SK-N-SH (cell line): ENCODE results near the gene EXOC4. TPM values are rescaled to one million over a fixed set of nuclear protein-coding genes. Genes with fewer than 3 reads are reported as not detected.

Experiments
- CTCF ChIA-PET: fragments of 300-600, 350-600 bp; formaldehyde crosslinking; extraction: SDS; loops from one replicate; lab custom pipeline; 2021; lab: Yijun Ruan, JAX
- POLR2A ChIA-PET: fragments of 350-600 bp; sonication (Branson Sonifier 250); formaldehyde crosslinking; extraction: SDS; loops from one replicate; lab custom pipeline; 2020; ENCODE audit warnings: antibody characterized with exemption, inconsistent platforms; lab: Yijun Ruan, JAX
- DNase-seq: peaks from one replicate; pipeline ENCODE4 v3.0.0; 2012
- H2AFZ ChIP-seq: fragments of 200-600 bp; sonication (generic); 2 replicates; pipeline ENCODE4 v1.8.1; 2016; ENCODE audit warnings: antibody characterized with exemption, mild to moderate bottlenecking, low read depth
- H3F3A ChIP-seq: fragments of 200-600 bp; sonication (generic); replicated peaks from 2 replicates; pipeline ENCODE3; 2016; ENCODE audit warnings: antibody characterized with exemption, mild to moderate bottlenecking; ENCODE audit not compliant: insufficient read depth
- H3K27ac ChIP-seq, 2 experiments: fragments of 200-500 bp in 1 of 2; fragments of 200-600 bp in 1 of 2; sonication (Bioruptor generic) in 1 of 2; sonication (generic), shearing (Covaris generic) in 1 of 2; 2 replicates each; pipeline versions ENCODE4 v1.5.1 to v1.6.1; 2014 to 2016; ENCODE audit warnings: low read depth in 2 of 2, inconsistent platforms in 1 of 2, low read length in 1 of 2, mild to moderate bottlenecking in 1 of 2, mixed read lengths in 1 of 2
- H3K27me3 ChIP-seq: fragments of 200-600 bp; sonication (generic), shearing (Covaris generic); 2 replicates; pipeline ENCODE4 v1.6.1; 2016; ENCODE audit warnings: mixed run types; ENCODE audit not compliant: insufficient read depth
- H3K36me3 ChIP-seq, 2 experiments: fragments of 200-500 bp in 1 of 2; fragments of 200-600 bp in 1 of 2; sonication (Bioruptor generic) in 1 of 2; sonication (generic) in 1 of 2; replicated peaks in 1 of 2; 2 replicates each; pipeline versions ENCODE3 to v1.5.1; 2014 to 2016; ENCODE audit warnings: low read length in 1 of 2, mild to moderate bottlenecking in 1 of 2; ENCODE audit not compliant: insufficient read depth in 2 of 2, control insufficient read depth in 1 of 2
- H3K4me1 ChIP-seq, 2 experiments: fragments of 200-500 bp in 1 of 2; fragments of 200-600 bp in 1 of 2; sonication (Bioruptor generic) in 1 of 2; sonication (generic), shearing (Covaris generic) in 1 of 2; 2 replicates each; pipeline versions ENCODE4 v1.5.1 to v1.6.1; 2014 to 2016; ENCODE audit warnings: low read depth in 1 of 2, low read length in 1 of 2, mixed run types in 1 of 2; ENCODE audit not compliant: insufficient read depth in 2 of 2, control insufficient read depth in 1 of 2
- H3K4me2 ChIP-seq: fragments of 200-600 bp; sonication (generic), shearing (Covaris generic); 2 replicates; pipeline ENCODE4 v1.6.1; 2017; ENCODE audit warnings: mixed run types
- H3K4me3 ChIP-seq, 2 experiments: fragments of 200-500 bp in 1 of 2; fragments of 200-600 bp in 1 of 2; sonication (Bioruptor generic) in 1 of 2; sonication (generic), shearing (Covaris generic) in 1 of 2; 2 replicates each; pipeline versions ENCODE4 v1.5.1 to v1.8.1; 2014 to 2016; ENCODE audit warnings: low read depth in 2 of 2, inconsistent platforms in 1 of 2, low read length in 1 of 2, mild to moderate bottlenecking in 1 of 2, mixed read lengths in 1 of 2, moderate library complexity in 1 of 2
- H3K79me2 ChIP-seq: fragments of 200-600 bp; sonication (generic); 2 replicates; pipeline ENCODE4 v1.8.1; 2017; ENCODE audit warnings: mild to moderate bottlenecking; ENCODE audit not compliant: insufficient read depth
- H3K9ac ChIP-seq: fragments of 200-600 bp; sonication (generic); 2 replicates; pipeline ENCODE4 v1.6.1; 2017; ENCODE audit warnings: mixed run types
- H3K9me2 ChIP-seq: fragments of 200-600 bp; sonication (generic); 2 replicates; pipeline ENCODE4 v1.6.1; 2017; ENCODE audit warnings: mixed run types
- H3K9me3 ChIP-seq: fragments of 200-600 bp; sonication (generic); 2 replicates; pipeline ENCODE4 v1.6.1; 2017; ENCODE audit warnings: mixed run types, mild to moderate bottlenecking, moderate library complexity
- H4K20me1 ChIP-seq: fragments of 200-600 bp; sonication (generic); 2 replicates; pipeline ENCODE4 v1.6.1; 2017; ENCODE audit warnings: mild to moderate bottlenecking, mixed run types; ENCODE audit not compliant: insufficient read depth
- EP300 ChIP-seq, 2 experiments: IDR thresholded peaks; 2 replicates each; pipeline versions ENCODE4 v1.4.0 to v1.6.1; 2012; ENCODE audit warnings: borderline replicate concordance in 1 of 2, low read depth in 1 of 2, low read length in 1 of 2
- FOXJ3 ChIP-seq: sonication (generic); formaldehyde crosslinking; IDR thresholded peaks from 2 replicates; pipeline ENCODE4 v1.5.1; 2020; ENCODE audit warnings: mild to moderate bottlenecking, missing genetic modification reagents
- IRF3 ChIP-seq: fragments of 150-350 bp; IDR thresholded peaks from 2 replicates; pipeline ENCODE4 v1.6.1; 2016; ENCODE audit warnings: mild to moderate bottlenecking, low read depth, low read length
- JUND ChIP-seq: IDR thresholded peaks from 2 replicates; pipeline ENCODE4 v1.4.0; 2012
- PBX3 ChIP-seq: IDR thresholded peaks from 2 replicates; pipeline ENCODE4; 2012
- POLR2AphosphoS5 ChIP-seq: IDR thresholded peaks from 2 replicates; pipeline ENCODE4 v1.6.1; 2012; ENCODE audit warnings: low read depth, low read length
- RCOR1 ChIP-seq: fragments of 150-350 bp; IDR thresholded peaks from 2 replicates; pipeline ENCODE4 v1.6.1; 2017; ENCODE audit warnings: antibody characterized with exemption, low read length
- SMC3 ChIP-seq: IDR thresholded peaks from 2 replicates; pipeline ENCODE4 v1.6.1; 2012; ENCODE audit warnings: low read depth, low read length, improper control_type of control experiment
- USF2 ChIP-seq: fragments of 150-350 bp; IDR thresholded peaks from 2 replicates; pipeline ENCODE4 v1.6.1; 2017; ENCODE audit warnings: antibody characterized with exemption, low read length, low read depth, borderline replicate concordance
- YY1 ChIP-seq: IDR thresholded peaks from 2 replicates; pipeline ENCODE4 v1.4.0; 2012; ENCODE audit warnings: low read depth, mild to moderate bottlenecking
- ZBTB33 ChIP-seq: IDR thresholded peaks from 2 replicates; pipeline ENCODE4 v1.4.0; 2012; ENCODE audit warnings: low read depth, borderline replicate concordance
- WGBS: methylation state at CpG from one replicate; pipeline ENCODE4 v1.1.6; 2017; ENCODE audit warnings: low lambda C conversion rate; 5-methylcytosine and 5-hydroxymethylcytosine counted together
- polyA plus RNA-seq, 3 experiments: library from polyadenylated mRNA; depleted of rRNA; stranded (reverse); fragments of >200 nt; gene quantifications; 2 replicates each; pipeline ENCODE4 v1.2.3, GENCODE V29; 2012

The EXOC4 gene
- polyA plus RNA-seq, 1 of the 3 experiments (the other 2 are of a cell fraction): 37.3 TPM

- no peak overlapping the region for H3K27ac ChIP-seq
- ChIA-PET CTCF (interaction anchor here (0.7 to 0.9 kb wide), 2 partner anchors 8 to 666 kb away, joined by 3 read pairs; no protein-coding TSS in a partner anchor), POLR2A (no interaction called here)
- H3K4me2 ChIP-seq: no peak overlapping the region
- no peaks in the 10 kb centered on the region for H3K9me3 ChIP-seq
- H3K9ac ChIP-seq: no peak overlapping the region
- H3K27me3 ChIP-seq: no peaks in the 10 kb centered on the region
- no peaks in the 10 kb centered on the region for H3K79me2 ChIP-seq
- H3F3A ChIP-seq: no peaks in the 10 kb centered on the region
- H4K20me1 ChIP-seq: no peaks in the 10 kb centered on the region
- no peaks in the 10 kb centered on the region for H3K4me1 ChIP-seq
- no peak overlapping the region for H2AFZ ChIP-seq
- DNase-seq: no peak
- no peaks in the 10 kb centered on the region for H3K9me2 ChIP-seq
- no peak for TF ChIP-seq EP300 (IDR thresholded peaks at IDR 0.05; ENCODE audit: borderline replicate concordance in 1 of 2, low read depth in 1 of 2, low read length in 1 of 2)
- no peak for TF ChIP-seq YY1
- no peak for TF ChIP-seq USF2
- TF ChIP-seq SMC3: no peak
- no peak for TF ChIP-seq FOXJ3
- TF ChIP-seq IRF3: no peak
- no peak for TF ChIP-seq RCOR1
- TF ChIP-seq JUND: no peak
- TF ChIP-seq ZBTB33: no peak
- no peak for TF ChIP-seq POLR2AphosphoS5
- H3K4me3 ChIP-seq: no peak overlapping the region
- 89% methylated on average over 2 of the region's 2 CpGs for WGBS
- peaks cover 0 to 8% of the 10 kb centered on the region in 2 experiments for H3K36me3 ChIP-seq
Measured at GRCh38 chr7:133513608-133514007, 260.7 kb downstream of the EXOC4 start.

GRCh38 chr7:133514551-133514950, 261.7 kb downstream of the EXOC4 start:
- Histone ChIP-seq H3K9ac (no peak overlapping the region), H3K27ac (no peak overlapping the region), H3K36me3 (peaks cover 0 to 8% of the 10 kb centered on the region in 2 experiments), H3K27me3 (no peaks in the 10 kb centered on the region), H2AFZ (no peak overlapping the region), H3K4me3 (no peak overlapping the region), H3K4me1 (no peaks in the 10 kb centered on the region), H3K9me2 (no peaks in the 10 kb centered on the region), H3F3A (no peaks in the 10 kb centered on the region), H3K9me3 (no peaks in the 10 kb centered on the region), H3K4me2 (no peak overlapping the region), H4K20me1 (no peaks in the 10 kb centered on the region), H3K79me2 (no peaks in the 10 kb centered on the region)
- ChIA-PET POLR2A (no interaction called here), CTCF (interaction anchor here (1.2 to 1.4 kb wide), 2 partner anchors 39 to 78 kb away, joined by 3 to 5 read pairs; no protein-coding TSS in a partner anchor)
- TF ChIP-seq FOXJ3: no peak
- no peak for TF ChIP-seq PBX3
- no peak for DNase-seq
